GM21381 (cell line): ENCODE results near the gene SOHLH1.

Experiments
- ATAC-seq: cut with Tn5 transposase; IDR thresholded peaks from one replicate; pipeline ENCODE4 v1.9.1; 2021; ENCODE audit warnings: mild to moderate bottlenecking, moderate library complexity; ENCODE audit not compliant: unreplicated experiment

The SOHLH1 gene

DNA sequence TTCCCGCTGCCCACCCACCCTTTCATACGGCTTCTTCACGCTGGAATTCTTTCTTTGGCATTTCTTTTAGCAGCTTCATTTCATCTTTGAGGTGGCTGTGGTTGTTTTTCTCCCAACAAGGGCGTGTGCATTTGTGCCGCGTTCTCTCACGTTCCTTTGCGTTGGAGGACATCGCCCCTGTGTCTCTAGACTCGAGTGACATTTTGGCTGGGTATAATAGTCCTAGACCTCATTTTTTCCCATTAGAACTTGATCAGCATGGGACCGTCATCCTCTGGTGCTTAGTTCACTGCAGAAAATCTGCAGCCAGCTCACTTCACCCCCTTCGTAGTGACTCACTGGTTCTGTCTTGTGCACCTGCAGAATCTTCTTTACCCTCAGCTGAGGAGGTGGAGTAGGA is 32.2 kb upstream of the SOHLH1 start:
- ATAC-seq, result no peak

GRCh38 chr9:135729480-135729879 is 30.2 kb upstream of the SOHLH1 start:
- ATAC-seq, result no peak

DNA sequence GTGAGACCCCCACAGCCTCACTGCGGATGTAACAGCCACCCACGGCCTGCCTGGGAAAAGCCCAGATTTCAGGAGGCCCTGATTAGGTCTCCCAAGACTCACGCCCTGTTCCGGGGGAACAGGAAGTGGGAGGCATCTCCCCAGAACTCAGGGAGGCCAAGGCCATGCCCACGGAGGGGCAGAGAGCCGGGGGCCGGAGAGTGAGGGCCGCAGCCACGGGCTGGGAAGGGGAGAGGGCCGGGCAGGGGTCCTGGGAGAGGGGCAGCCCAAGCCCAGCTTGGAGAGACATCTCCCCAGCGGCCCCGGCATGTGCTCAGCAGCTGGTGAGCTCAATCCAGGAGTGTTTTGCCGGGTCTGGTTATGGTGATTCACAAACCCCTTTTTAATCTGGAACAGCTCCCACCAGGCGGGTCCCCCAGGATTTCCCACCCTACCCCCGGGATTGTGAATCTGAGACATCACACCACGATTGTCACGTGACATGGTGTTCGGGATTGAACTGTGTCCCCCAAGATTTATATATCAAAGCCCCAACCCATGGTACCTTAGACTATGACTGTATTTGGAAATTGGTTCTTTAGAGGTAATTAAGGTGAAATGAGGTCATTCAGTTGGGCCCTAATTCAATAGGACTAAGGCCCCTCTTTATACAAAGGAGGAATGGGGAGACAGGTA is 29.3 kb upstream of the SOHLH1 start:
- no peak for ATAC-seq

DNA sequence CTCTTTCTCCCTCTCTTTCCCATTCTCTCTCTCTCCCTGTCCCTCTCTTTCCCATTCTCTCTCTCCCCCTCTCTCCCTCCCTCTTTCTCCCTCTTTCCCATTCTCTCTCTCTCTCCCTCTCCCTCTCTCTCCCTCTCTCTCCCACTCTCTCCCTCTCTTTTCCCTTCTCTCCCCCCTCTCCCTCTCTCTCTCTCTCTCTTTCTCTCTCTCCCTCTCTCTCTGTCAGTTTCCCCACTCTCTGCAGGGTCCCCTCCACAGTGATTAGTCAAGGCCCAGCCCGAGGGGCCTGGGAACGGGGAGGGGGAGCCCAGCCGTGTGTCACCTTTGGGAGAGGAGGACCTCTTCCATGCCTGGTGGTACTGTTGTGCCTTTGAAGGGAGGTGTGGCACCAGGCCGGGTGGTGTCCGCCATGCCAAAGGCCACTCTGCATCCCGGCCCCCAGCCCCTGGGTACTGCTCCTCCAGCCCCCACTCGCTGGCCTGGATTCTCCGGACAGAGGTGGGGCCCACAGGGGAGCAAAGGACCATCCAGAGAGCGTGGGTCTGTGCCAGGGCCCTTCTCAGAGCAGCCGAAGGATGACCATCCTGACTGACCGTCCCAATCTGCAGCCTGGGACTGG is 28.1 kb upstream of the SOHLH1 start:
- ATAC-seq, result no peak

GRCh38 chr9:135726138-135726853 is 27.0 kb upstream of the SOHLH1 start:
- no peak for ATAC-seq

- no peak for ATAC-seq
Measured at GRCh38 chr9:135724186-135724787, 25.0 kb upstream of the SOHLH1 start.

- ATAC-seq, result no peak
Measured at GRCh38 chr9:135722365-135722764, 23.1 kb upstream of the SOHLH1 start.

- no peak for ATAC-seq
Measured at GRCh38 chr9:135719472-135719871, 20.2 kb upstream of the SOHLH1 start.

- ATAC-seq, result no peak
Measured at GRCh38 chr9:135718616-135719015, 19.3 kb upstream of the SOHLH1 start.

GRCh38 chr9:135717410-135717809 is 18.1 kb upstream of the SOHLH1 start:
- ATAC-seq, result no peak

GRCh38 chr9:135716045-135716444 is 16.8 kb upstream of the SOHLH1 start:
- no peak for ATAC-seq

GRCh38 chr9:135715056-135715595 is 15.8 kb upstream of the SOHLH1 start:
- ATAC-seq, result no peak

GRCh38 chr9:135714242-135715055 is 15.2 kb upstream of the SOHLH1 start:
- no peak for ATAC-seq

DNA sequence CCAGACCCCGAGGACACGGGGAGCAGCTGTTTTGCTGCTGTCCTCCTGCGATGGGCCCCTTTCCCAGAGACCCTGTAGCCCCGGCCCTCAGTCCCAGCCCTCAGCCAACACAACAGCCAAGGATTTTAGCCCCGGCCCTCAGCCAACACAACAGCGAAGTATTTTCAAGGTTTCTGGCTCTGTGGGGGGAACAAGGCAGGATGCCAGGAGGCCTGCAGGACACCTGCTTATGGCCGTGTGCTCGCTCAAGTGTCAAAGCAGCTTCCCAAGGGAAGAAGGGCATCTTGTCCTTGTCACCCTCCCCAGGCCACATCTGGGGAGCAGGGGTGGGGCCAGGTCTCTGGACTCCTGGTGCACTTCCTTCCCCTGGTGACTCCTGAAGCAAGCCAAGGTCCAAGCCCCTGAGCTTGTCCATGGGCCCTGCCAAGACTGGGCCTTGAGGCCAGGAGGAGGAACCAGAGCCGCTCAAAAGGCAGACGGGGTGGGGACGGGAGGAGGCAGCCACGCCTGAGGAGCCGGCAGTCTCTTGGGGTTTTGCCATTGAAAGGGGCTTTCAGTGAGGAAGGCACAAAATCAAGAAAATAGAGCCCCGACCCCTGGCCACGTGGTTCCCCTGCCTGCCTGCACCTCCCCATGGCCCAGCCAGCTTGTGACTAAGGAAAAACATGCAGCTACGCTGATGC is 13.5 kb upstream of the SOHLH1 start:
- no peak for ATAC-seq

GRCh38 chr9:135711881-135712280 is 12.6 kb upstream of the SOHLH1 start:
- no peak for ATAC-seq

GRCh38 chr9:135711391-135711790 is 12.1 kb upstream of the SOHLH1 start:
- ATAC-seq, result no peak

- no peak for ATAC-seq
Measured at GRCh38 chr9:135708164-135708563, 8.9 kb upstream of the SOHLH1 start.

GRCh38 chr9:135707252-135708138 is 8.2 kb upstream of the SOHLH1 start:
- ATAC-seq, result no peak

DNA sequence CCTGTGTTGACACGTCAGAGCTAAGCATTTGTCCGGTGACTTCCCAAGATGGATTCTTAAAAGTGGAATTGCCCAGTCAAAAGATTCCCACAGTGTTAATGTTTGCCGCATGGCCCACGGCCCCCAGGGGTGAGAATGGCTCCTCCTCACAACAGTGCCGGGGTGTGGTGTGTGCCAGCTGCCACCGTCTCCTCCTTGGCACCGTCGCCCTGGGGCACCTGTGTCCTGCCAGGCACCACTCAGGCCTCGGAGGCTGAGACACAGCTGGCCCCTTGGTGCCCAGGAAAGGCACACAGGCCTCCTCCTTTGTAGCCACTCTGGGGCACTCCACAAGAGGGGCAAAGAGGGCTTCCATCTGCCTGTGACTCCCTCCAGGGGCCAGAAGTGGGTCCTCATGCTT is 7.0 kb upstream of the SOHLH1 start:
- ATAC-seq, result no peak
